MG63 (cell line): ENCODE measurements around the gene ERBB2. TPM values are rescaled to one million over a fixed set of nuclear protein-coding genes. Genes with fewer than 3 reads are reported as not detected.
"Not testable (repeated sequence)": the region's sequence is repeated elsewhere in the genome, so short reads cannot be mapped to it uniquely, and the experiment has no call there.

Experiments used
- DNase-seq: peaks from one replicate; pipeline ENCODE4 v3.0.0-alpha.2; 2020
- H3K27me3 ChIP-seq: fragments of 250-450 bp; sonication (Bioruptor Pico); 2 replicates; pipeline ENCODE4 v1.5.1; 2020; ENCODE audit warnings: mild to moderate bottlenecking, moderate library complexity
- H3K36me3 ChIP-seq: fragments of 250-450 bp; sonication (Bioruptor Pico); 2 replicates; pipeline ENCODE4 v1.5.1; 2020; ENCODE audit warnings: mild to moderate bottlenecking, moderate library complexity
- H3K4me3 ChIP-seq: fragments of 250-450 bp; sonication (Bioruptor Pico); 2 replicates; pipeline ENCODE4 v1.5.1; 2020; ENCODE audit warnings: mild to moderate bottlenecking, moderate library complexity
- H3K9me3 ChIP-seq: fragments of 250-450 bp; sonication (Bioruptor Pico); 2 replicates; pipeline ENCODE4 v1.5.1; 2020; ENCODE audit warnings: mild to moderate bottlenecking, moderate library complexity
- total RNA-seq: library from RNA; depleted of rRNA; stranded (reverse); fragments of >200 nt; shearing (Covaris generic); gene quantifications from 2 replicates; pipeline ENCODE4 v1.2.3, GENCODE V29; 2014; ENCODE audit warnings: low replicate concordance

The ERBB2 gene
- total RNA-seq, 1 experiment from 2014 or later = 30.8 TPM

DNA sequence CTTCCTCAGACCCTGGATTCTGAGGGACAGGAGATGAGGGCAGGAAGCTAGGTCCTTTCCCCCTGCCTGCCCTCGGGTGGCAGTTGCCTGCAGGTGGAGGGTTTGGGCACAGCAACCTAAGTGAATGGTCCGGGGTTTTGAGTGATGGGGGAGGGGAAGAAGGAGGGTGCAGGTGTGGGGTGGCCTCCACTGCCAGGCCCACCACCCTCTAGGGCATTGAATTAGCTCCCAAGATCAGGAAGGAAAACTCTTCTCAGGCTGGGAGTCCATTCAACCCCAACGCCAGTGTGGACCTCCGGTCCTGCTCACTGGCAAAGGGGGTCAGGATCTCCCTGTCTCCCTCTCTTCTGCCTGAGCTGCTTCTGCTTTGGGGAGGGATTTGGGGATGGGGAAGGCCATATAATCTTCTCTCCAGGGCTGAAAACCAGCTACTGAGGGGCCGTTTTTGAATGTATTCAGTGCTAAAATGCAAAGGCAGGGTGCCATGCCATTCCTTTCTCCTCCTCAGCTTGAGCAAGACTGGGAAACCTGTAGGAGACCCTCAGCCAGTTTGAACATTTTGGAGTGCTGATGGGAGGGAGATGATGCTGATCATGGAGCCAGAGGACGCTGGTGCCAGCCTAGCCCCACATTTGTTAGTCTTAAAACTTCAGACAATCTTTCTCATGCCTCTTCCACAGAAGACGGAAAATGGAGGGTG is 56.7 kb downstream of the ERBB2 start:
- Histone ChIP-seq H3K4me3 (no peak overlapping the region), H3K27me3 (no peaks in the 10 kb centered on the region), H3K36me3 (no peaks in the 10 kb centered on the region), H3K9me3 (no peaks in the 10 kb centered on the region)
- DNase-seq = no peak

DNA sequence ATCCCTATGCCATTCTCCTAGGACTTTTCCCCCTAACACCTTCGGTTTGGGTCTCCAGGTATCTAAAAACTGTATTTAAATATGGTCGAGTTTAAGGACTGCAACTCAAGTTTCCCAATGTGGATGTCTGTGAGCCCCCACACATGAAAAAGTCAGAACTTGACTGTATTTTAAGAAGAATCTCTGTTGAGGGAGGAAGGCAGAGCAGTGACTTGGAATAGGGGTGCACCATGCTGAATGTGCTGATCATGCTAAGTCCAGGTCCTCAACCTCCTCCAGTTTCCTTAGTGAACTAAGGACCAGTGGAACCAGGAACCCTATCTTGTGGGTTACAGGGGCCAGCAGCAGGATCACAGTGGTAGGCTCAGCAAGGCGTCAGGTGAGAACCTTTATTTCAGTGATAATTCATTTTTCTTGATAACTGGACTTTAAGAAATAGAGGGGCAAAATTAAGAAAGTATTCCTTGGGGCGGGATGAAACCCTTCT is 57.4 kb downstream of the ERBB2 start:
- no peak for DNase-seq
- Histone ChIP-seq H3K9me3 (no peaks in the 10 kb centered on the region), H3K4me3 (no peak overlapping the region), H3K36me3 (no peaks in the 10 kb centered on the region), H3K27me3 (no peaks in the 10 kb centered on the region)

DNA sequence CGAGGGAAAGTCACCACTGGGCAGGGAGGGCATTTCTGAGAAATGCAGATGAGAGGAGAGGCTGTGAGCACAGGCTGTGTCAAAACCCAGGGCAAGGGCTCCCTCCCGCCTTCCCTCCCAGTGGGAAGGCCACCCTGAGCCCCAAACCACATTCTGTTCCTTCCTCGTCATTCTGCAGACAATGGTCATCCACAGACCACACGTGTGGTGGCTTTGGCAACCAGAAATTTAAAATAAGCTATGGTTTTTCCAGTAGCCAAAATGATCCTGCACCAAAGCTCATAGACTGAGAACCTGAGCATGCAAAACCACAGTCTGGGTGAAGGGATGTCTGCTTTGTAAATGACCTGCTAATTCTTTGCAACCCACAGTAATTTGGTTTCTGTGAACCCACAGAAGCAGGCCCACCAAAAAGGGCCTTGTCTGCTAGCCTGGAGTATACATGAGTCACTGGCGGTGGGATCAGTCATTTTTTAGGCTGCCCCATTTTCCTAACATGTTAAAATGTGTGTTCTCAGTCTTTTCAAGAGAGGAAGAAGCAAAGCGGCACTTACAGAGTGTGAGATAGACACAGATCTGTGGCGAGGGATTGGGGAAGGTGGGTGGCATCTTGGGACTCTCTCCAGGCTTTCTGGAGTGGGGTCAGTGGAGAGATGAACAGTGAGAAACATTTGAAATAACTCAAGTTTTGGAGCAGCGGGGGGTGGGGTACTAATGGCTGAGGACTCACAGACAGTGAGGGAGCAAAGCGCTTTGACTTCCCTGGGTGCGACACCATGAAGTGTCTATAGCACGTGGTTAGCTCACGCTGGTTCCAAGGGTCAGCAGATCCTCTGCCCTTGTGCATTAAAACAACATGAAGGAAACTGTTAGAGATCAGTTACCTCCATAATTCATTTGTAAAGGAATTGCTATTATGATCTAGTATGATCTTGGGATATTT is 58.3 kb downstream of the ERBB2 start:
- Histone ChIP-seq H3K4me3 (no peak overlapping the region), H3K9me3 (no peaks in the 10 kb centered on the region), H3K27me3 (no peaks in the 10 kb centered on the region), H3K36me3 (no peaks in the 10 kb centered on the region)
- no peak for DNase-seq

DNA sequence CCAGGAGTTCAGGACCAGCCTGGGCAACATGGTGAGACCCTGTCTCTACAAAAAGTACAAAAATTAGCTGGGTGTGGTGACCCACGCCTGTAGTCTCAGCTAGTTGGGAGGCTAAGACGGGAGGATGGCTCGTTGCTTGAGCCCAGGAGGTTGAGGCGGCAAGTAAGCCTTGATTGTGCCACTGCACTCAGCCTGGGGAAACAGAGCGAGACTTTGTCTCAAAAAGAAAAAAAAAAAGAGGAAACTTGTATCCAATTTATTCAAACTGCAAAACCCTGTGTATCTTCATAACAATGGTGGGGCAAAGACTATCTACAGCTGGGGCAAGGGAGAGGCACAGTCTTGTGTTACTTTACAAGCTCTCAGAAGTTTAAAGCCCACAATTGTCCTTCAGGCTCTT is 59.3 kb downstream of the ERBB2 start:
- H3K36me3 ChIP-seq = no peaks in the 10 kb centered on the region
- no peak for DNase-seq
- no peaks in the 10 kb centered on the region for H3K27me3 ChIP-seq
- H3K9me3 ChIP-seq = no peaks in the 10 kb centered on the region
- no peak overlapping the region for H3K4me3 ChIP-seq

DNA sequence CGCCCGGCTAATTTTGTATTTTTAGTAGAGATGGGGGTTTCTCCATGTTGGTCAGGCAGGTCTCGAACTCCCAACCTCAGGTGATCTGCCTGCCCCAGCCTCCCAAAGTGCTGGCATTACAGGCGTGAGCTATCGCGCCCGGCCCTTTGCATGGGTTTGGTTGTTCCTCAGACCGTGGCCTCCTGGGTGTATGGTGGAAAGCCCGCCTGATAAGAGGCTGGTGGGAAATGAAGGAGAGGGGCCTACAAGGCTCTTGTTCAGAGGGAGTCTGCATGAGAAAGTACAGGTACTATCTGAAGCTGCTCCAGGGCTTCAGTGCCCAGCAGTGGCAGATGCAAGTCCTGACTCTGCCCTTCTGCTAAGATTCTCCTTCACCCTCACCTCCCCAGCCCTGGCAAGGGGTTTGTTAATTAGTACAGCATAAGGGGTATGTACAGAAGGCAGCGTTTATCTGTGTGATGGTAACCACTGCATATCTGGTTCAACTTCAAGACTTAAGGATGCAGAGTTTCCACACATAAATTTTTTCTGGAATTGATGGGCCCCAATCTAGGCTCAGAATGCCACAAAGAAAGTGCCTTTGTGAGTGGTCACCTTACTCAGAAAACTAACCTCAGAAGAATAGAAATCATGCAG is 62.1 kb downstream of the ERBB2 start:
- Histone ChIP-seq H3K4me3 (no peak overlapping the region), H3K27me3 (no peaks in the 10 kb centered on the region), H3K9me3 (no peaks in the 10 kb centered on the region), H3K36me3 (no peaks in the 10 kb centered on the region)
- DNase-seq = no peak

DNA sequence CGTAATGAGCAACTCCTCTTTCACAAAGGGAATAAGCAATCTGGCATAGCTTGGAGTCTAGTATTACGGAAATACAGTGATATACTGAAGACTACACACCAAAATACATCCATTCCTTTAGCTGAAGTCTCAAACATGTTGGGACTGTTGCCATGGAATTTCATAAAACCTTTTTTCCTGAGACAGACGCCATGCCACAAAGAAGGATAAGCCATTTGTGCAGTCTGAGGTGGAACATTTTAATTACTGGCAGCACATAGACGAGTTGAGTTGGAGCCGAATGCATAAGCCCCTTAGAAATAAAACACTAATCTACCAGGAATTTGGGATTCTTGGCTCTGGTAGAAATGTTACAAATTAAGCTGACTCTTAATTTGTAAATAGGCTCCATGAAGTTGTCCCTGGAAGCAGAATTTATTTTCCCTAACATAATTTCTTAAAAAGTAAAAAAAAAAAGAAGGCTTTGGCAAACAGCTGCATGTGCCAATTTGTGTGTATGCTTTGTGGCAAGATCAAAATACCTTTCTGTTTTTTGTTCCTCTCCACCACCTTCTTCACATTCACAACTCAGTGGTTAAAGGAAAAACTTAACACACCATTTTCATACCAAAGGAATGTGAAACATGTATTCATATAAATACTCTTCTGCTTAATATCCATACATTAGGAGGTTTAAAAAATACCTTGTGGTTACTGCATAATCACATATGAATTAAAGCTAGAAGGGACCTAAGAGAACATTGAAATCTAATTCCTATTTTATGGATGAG is 63.4 kb downstream of the ERBB2 start:
- H3K4me3 ChIP-seq = no peak overlapping the region
- no peak for DNase-seq
- no peaks in the 10 kb centered on the region for H3K27me3 ChIP-seq
- no peaks in the 10 kb centered on the region for H3K9me3 ChIP-seq
- H3K36me3 ChIP-seq = no peaks in the 10 kb centered on the region

DNA sequence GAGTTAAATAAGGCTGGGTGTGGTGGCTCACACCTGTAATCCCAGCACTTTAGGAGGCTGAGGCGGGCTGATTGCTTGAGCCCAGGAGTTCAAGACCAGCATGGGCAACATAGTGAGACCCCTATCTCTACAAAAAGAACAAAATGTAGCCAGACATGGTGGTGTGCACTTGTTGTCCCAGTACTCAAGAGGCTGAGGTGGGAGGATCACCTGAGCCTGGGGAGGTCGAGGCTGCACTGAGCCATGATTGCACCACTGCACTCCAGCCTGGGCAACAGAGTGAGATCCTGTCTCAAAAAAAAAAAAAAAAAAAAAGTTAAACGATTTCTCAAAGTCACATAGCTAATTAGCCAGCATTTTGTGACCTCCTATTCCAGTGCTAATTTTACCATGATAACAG is 64.3 kb downstream of the ERBB2 start:
- not testable (repeated sequence) for H3K36me3 ChIP-seq, H3K27me3 ChIP-seq, H3K9me3 ChIP-seq, H3K4me3 ChIP-seq, DNase-seq

DNA sequence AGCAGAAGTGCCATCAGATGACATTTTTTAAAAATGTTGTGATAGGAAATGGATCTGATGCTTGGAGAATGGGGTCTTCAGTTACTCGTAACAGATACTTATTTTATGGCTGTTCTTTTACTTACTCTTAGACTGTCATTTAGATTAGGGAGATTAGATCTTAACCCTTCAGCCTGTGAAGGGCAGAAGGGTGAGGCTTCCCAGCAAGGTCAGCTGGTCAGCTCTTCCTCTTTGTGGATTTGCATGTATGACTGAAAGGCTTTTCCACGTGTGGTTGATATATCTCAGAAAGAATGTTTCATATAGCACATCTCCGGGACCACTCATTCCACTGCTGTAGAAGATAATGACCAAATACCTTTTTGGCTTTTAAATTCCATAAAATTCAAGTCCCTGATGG is 65.3 kb downstream of the ERBB2 start:
- Histone ChIP-seq H3K4me3 (no peak overlapping the region), H3K36me3 (no peaks in the 10 kb centered on the region), H3K9me3 (no peaks in the 10 kb centered on the region), H3K27me3 (no peaks in the 10 kb centered on the region)
- no peak for DNase-seq

DNA sequence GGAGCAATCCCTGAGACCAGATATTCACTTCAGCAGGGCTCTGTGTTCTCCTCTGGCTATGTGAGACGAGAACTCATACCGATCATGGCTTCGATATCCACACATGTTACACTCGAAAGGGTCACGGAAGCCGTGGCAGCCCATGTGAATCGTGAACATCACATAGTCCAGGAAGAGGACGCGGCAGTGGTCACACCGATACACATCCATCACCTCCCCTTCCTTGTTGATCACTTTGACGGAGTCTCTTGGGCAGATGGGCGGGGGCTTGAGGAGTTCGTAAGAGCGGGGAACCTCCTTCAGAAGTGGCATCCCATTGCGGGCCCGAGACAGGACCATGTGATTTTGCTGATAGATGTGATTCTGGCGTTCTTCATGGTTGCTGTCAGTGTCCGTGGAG is 65.9 kb downstream of the ERBB2 start:
- Histone ChIP-seq H3K36me3 (no peaks in the 10 kb centered on the region), H3K27me3 (no peaks in the 10 kb centered on the region), H3K9me3 (no peaks in the 10 kb centered on the region), H3K4me3 (no peak overlapping the region)
- no peak for DNase-seq

DNA sequence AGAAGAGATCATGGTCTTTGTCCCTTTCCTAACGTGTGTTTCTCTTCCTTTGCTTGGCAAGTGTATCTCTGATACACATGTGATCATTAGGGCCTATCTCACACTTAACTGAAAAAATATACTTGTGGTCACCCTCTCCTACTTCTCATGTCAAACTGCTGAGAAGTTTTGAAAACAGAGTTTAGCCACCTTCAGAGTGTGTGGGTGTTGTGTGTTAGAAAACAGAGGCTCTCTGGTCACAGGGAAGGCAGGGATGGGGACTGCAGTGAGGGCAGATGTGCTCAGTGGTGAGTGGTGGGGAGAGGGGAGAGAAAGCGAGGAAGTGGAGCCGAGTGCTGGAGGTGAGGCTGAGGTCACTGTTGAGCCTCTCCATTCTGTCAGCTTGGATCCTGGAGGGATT is 67.3 kb downstream of the ERBB2 start:
- H3K9me3 ChIP-seq = no peaks in the 10 kb centered on the region
- no peak for DNase-seq
- no peaks in the 10 kb centered on the region for H3K27me3 ChIP-seq
- H3K4me3 ChIP-seq = no peak overlapping the region
- H3K36me3 ChIP-seq = no peaks in the 10 kb centered on the region

DNA sequence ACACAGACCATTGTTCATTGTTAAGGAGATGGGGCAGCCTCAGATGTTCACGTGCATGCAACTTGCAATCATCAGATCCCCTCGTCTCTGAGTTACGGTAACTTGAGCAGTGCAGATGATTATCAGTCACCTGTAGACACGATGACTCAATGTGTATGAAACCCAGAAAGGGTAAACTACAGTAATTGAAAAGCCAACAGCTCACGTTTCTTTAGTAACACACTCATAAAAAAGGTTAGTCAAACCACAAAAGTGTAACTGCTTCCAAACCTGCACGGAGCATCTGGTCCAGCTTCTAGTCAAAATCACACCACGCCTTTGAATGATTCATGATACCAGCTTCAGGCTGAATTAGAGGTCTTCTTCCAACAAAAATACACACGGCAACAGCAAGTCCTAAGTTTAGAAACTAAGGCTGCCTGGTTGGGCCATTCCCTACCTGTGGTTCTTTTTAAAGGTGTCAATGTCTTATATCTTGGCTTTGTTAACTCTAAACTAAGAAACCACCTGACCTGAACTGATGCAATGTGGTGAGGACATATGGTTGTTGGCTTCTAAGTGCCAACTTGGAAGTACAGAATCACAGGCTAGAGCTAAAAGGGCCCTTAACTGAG is 70.2 kb downstream of the ERBB2 start:
- DNase-seq = peak; percentile 70
- peaks cover 4% of the 10 kb centered on the region for H3K27me3 ChIP-seq
- no peaks in the 10 kb centered on the region for H3K9me3 ChIP-seq
- no peak overlapping the region for H3K4me3 ChIP-seq
- no peaks in the 10 kb centered on the region for H3K36me3 ChIP-seq

DNA sequence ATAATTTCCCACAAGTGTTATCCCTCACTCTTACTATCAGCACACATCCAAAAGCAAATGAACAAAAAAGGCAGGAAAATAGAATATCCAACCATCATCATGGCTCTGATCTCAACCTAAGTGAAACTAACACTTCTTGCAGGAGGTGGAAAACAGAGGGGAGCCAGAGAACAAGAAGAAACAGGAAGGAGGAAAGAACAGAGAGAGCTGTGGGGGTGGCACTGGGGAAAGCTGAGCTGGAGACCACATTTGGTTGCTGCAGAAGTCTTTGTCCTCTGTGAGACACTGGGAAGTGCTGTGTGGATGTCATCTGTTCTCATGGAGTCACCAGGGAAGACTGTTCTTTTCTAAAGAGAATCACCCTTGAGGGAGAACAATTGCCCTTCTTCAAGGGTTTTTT is 72.6 kb downstream of the ERBB2 start:
- H3K4me3 ChIP-seq = no peak overlapping the region
- no peak for DNase-seq
- H3K27me3 ChIP-seq = peaks cover 16% of the 10 kb centered on the region
- no peaks in the 10 kb centered on the region for H3K36me3 ChIP-seq
- H3K9me3 ChIP-seq = no peaks in the 10 kb centered on the region

DNA sequence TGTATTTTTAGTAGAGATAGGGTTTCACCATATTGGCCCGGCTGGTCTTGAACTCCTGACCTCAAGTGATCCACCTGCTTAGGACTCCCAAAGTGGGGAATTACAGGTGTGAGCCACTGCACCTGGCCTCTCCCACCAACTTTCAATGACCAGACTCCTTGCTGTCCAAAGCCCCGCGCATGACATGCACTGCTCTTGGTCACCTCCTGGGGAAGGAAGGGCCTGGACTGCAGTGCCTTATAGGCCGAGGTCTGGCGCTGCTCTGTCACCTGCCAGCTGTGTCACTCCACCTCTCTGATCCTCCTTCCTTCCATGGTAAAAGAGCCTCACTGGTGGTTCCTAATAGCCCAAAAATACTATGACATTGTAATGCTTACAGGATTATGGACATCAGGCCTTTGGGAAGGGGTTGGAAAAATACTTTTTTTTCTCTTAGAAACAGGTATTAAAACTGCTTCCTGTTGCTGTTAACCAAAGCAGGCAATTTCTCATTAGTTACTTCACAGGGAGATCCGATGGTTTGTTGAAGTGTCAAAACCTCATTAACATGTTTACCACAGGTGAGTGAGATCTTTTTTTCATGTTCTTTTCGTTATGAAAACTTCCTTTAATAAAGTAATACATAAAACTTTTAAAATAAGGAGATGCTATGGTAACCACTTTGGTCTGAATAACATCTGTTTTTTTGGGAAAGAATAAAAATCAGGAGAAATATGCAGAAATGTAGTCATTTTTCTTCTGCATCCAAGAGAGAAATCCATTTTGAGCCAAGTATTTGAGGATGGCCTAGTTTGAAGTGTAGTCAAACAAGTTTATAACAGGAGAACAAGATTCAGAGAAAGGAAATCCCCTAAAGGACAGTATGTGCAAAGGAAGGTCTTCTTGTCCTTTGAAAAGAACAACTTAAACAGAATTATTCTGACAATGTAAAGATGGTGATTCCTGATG is 73.4 kb downstream of the ERBB2 start:
- no peak for DNase-seq
- Histone ChIP-seq H3K27me3 (peaks cover 18% of the 10 kb centered on the region), H3K4me3 (no peak overlapping the region), H3K36me3 (no peaks in the 10 kb centered on the region), H3K9me3 (no peaks in the 10 kb centered on the region)

DNA sequence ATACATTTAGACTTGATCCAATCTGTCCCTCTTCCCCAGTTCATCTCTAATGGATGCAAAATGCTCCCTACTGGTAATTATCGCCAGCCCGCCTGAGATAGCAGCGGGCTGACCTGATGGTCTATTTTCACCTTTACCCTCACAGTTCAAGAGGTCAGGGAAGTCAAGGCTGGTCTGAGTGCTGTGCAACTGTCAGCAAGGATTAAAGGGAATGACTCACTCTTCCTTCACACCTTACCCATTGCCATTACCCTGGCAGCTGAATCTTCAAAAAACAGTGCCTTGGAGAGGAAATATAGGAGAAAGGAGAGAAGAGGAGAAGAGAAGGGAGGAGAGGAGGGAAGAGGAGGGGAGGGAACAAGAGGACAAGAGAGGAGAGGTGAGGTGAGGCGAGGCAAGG is 74.2 kb downstream of the ERBB2 start:
- Histone ChIP-seq H3K4me3 (no peak overlapping the region), H3K27me3 (peaks cover 20% of the 10 kb centered on the region), H3K36me3 (no peaks in the 10 kb centered on the region), H3K9me3 (no peaks in the 10 kb centered on the region)
- no peak for DNase-seq

DNA sequence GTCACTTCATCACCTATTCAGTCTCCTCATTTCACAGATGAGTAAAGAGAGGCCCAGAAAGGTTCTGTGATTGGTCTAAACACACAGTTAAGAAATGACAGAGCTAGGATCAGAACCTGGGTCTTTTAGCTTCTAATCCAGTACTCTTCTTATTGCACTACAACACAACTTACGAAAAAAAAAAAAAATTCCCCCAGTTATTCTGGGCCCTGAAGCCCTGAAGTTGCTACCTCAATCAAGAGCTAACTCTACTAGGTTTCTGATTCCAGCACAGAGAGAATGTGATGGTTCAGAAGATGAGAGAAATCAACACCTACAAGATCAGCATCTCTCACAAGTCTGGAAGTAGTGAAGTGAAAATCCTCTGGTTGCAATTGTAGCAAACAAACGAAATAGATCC is 75.2 kb downstream of the ERBB2 start:
- H3K27me3 ChIP-seq = peaks cover 23% of the 10 kb centered on the region
- DNase-seq = no peak
- no peak overlapping the region for H3K4me3 ChIP-seq
- no peaks in the 10 kb centered on the region for H3K9me3 ChIP-seq
- H3K36me3 ChIP-seq = no peaks in the 10 kb centered on the region
